Astrocyte of the cerebellum (primary cell): ENCODE measurements around the gene PPP1R13L.

Source experiments
- DNase-seq: peaks from one replicate; pipeline ENCODE4 v3.0.0-alpha.2; 2011; ENCODE audit warnings: low read depth
- H3K4me3 ChIP-seq: 2 replicates; pipeline ENCODE4 v1.5.1; 2011; ENCODE audit warnings: mild to moderate bottlenecking, low read depth, low read length, moderate library complexity
- in situ Hi-C: cut with HindIII; loops from 2 replicates; pipeline ENCODE4 v1.10.0; 2017; ENCODE audit warnings: low sequenced_read_pairs
- TF ChIP-seq, protein P1 (sequence below): IDR thresholded peaks from 2 replicates; pipeline ENCODE4 v1.5.1; 2012; ENCODE audit warnings: low read length, low read depth, moderate library complexity, mild to moderate bottlenecking; ENCODE audit errors: missing control alignments

The PPP1R13L gene

GRCh38 chr19:45349126-45349415 lies 55.8 kb downstream of the PPP1R13L start:
- H3K4me3 ChIP-seq: no peak overlapping the region
- in situ Hi-C loops: no loop called here
- no peak for DNase-seq
- TF ChIP-seq, protein P1, sequence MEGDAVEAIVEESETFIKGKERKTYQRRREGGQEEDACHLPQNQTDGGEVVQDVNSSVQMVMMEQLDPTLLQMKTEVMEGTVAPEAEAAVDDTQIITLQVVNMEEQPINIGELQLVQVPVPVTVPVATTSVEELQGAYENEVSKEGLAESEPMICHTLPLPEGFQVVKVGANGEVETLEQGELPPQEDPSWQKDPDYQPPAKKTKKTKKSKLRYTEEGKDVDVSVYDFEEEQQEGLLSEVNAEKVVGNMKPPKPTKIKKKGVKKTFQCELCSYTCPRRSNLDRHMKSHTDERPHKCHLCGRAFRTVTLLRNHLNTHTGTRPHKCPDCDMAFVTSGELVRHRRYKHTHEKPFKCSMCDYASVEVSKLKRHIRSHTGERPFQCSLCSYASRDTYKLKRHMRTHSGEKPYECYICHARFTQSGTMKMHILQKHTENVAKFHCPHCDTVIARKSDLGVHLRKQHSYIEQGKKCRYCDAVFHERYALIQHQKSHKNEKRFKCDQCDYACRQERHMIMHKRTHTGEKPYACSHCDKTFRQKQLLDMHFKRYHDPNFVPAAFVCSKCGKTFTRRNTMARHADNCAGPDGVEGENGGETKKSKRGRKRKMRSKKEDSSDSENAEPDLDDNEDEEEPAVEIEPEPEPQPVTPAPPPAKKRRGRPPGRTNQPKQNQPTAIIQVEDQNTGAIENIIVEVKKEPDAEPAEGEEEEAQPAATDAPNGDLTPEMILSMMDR: no peak

DNA sequence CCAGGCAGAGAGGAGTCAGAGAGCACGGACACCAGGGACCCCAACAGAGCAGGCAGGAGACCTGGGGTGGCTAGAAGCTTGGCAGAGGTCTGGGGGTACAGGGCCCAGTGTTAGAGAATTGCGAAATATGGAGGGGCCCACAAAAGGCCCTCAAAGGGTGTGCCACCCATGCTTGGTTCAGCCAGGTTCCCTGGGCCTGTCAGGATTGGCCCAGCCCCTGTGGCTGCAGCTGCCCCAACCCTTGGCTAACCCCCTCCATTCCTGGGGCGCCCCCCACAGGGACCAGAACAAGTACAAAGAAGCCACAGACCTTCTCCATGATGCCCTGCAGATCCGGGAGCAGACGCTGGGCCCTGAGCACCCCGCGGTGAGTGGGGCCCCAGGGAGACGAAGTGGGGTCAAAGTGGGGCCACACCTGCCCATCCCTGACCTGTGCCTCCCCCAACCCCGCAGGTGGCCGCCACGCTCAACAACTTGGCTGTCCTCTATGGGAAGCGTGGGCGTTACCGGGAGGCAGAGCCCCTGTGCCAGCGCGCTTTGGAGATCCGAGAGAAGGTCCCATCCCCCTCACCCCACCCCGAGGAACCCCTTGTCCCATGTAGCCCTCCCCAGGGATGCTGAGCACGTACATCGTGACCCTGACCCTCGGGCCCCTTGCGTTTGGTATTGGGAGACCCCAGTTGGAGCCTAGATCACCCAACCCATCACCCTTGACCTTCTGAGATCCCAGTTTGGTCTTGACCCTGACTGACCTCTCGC lies 56.3 kb downstream of the PPP1R13L start:
- TF ChIP-seq, protein P1: no peak
- DNase-seq: no peak
- no peak overlapping the region for H3K4me3 ChIP-seq
- in situ Hi-C loops: no loop called here

DNA sequence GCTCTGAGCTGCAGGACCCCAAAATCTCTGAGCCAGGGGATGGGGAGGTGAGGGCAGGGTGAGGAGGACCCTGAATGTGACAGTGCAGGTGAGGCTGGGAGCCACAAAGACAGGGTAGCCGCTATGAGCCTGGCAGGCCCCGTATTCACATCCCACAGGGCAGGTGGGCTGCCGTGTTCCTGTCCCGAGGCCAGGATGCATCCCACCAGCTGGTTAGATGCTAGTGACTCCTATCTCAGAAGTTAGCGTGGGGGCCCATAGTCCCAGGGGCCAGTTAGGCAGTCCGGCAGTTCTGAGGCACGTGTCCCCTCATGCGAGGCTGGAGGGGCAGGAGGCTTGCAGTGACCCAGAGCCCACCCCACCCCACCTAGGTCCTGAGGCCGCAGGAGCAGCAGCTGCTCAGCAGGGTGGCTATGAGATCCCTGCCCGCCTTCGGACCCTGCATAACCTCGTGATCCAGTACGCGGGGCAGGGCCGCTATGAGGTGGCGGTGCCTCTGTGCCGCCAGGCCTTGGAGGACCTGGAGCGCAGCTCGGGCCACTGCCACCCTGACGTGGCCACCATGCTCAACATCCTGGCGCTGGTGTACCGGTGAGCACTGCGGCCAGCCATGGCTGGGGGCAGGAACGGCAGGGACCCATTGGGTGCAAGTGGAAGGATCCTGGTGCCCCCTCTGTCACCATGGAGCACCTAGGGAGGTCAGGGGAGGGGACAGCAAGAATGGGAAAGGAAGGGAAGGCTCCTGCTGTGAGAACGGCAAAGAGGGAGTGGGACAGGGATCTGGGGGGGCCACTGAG lies 57.1 kb downstream of the PPP1R13L start:
- no peak for DNase-seq
- H3K4me3 ChIP-seq: no peak overlapping the region
- TF ChIP-seq, protein P1: no peak
- in situ Hi-C loops: no loop called here

GRCh38 chr19:45346449-45346848 lies 58.4 kb downstream of the PPP1R13L start:
- TF ChIP-seq, protein P1: no peak
- no peak for DNase-seq
- no peak overlapping the region for H3K4me3 ChIP-seq
- in situ Hi-C loops: no loop called here

GRCh38 chr19:45345506-45345860 lies 59.4 kb downstream of the PPP1R13L start:
- in situ Hi-C loops: no loop called here
- DNase-seq: no peak
- H3K4me3 ChIP-seq: no peak overlapping the region
- TF ChIP-seq, protein P1: no peak

DNA sequence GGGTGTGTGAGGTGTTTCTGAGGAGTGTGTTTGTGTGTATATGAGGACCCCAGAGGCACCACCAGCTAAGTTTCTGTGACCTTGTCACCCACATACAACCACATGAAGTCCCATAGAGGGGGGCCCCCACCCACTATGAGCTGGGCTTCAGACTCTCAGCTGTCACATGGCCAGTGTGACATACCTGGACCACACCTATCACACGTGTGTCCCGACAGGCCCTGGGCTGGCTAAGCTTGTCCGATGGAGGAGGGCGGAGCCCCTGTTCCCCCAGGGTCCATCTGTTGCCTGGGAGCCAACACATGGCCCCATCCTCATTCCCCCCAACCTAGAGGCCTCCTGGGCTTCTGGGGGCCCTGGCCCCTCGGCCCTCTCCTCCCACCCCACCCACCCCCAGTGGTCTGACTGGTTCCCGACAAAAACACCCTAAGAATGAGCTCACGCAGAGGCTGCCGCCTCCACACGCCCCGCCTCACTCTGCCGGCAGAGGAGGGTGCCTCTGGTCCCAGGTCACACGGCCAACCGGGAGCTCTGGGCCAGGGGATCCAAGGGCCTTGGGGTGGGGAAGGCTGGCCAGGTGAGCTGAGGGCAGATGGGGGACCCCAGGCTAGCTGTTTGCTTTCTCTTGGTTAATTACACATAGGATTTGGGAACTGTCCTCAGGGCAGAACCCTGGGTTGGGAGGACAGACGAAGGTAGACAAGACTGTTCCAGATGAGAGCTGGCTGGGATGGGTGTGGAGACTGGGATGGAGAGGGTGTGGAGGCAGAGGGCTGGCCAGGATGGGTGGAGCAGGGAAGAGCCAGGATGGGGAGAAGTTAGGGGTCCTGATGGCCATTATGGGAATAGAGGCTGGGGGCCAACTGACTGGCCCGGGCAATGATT lies 60.0 kb downstream of the PPP1R13L start:
- TF ChIP-seq, protein P1: no peak
- no peak for DNase-seq
- H3K4me3 ChIP-seq: no peak overlapping the region
- in situ Hi-C loops: no loop called here
